GM12801 (cell line): ENCODE data around the gene USP6NL.

Experiments used
- CTCF ChIP-seq: IDR thresholded peaks from one replicate; pipeline ENCODE4 v1.5.1; 2011; ENCODE audit warnings: control low read depth; ENCODE audit not compliant: insufficient read length; ENCODE audit errors: extremely low read depth

The USP6NL gene

GRCh38 chr10:11612021-11613001 lies 861 bp upstream of the USP6NL start:
- no peak for TF ChIP-seq CTCF

GRCh38 chr10:11610826-11611247 lies 613 bp downstream of the USP6NL start:
- TF ChIP-seq CTCF, result no peak

GRCh38 chr10:11610166-11610825 lies 1.2 kb downstream of the USP6NL start:
- no peak for TF ChIP-seq CTCF

- no peak for TF ChIP-seq CTCF
Observed at GRCh38 chr10:11609492-11610093, 1.9 kb downstream of the USP6NL start.

- TF ChIP-seq CTCF, result no peak
Observed at GRCh38 chr10:11609052-11609451, 2.4 kb downstream of the USP6NL start.

GRCh38 chr10:11608159-11609013 lies 3.1 kb downstream of the USP6NL start:
- TF ChIP-seq CTCF, result no peak
